Thyroid gland (tissue), 4 donors: Measurements from ENCODE around the gene PPP2R2C. TPM values are rescaled to one million over a fixed set of nuclear protein-coding genes. Genes with fewer than 3 reads are reported as not detected.

Experiments used
- DNase-seq, 2 donors: peaks; one replicate each; pipeline ENCODE4 v3.0.0-alpha.2; 2019
- H3K27ac ChIP-seq, 3 donors: fragments of 200-600 bp; sonication (generic); 1 replicate in 2 of 3; 2 replicates in 1 of 3; pipeline ENCODE4 v1.5.1; 2016 to 2019; ENCODE audit warnings: mild to moderate bottlenecking in 1 of 3, moderate library complexity in 1 of 3
- H3K27me3 ChIP-seq: fragments of 200-600 bp; sonication (generic); one replicate; pipeline ENCODE4 v1.5.1; 2019
- H3K36me3 ChIP-seq, 2 donors: fragments of 200-600 bp; sonication (generic); one replicate each; pipeline ENCODE4 v1.5.1; 2016 to 2019
- H3K4me1 ChIP-seq, 2 donors: fragments of 200-600 bp; sonication (generic); one replicate each; pipeline ENCODE4 v1.5.1; 2017 to 2019
- H3K4me3 ChIP-seq, 3 donors: fragments of 200-600 bp; sonication (generic); replicated peaks in 1 of 3; 1 replicate in 2 of 3; 2 replicates in 1 of 3; pipeline ENCODE4 v1.5.1; 2016; ENCODE audit warnings: mild to moderate bottlenecking in 1 of 3
- H3K9me3 ChIP-seq: fragments of 200-600 bp; sonication (generic); one replicate; pipeline ENCODE4 v1.5.1; 2017
- CTCF ChIP-seq, 6 experiments: fragments of 200-600 bp in 3 of 6; fragments of 450-650 bp in 3 of 6; sonication (generic) in 3 of 6; IDR thresholded peaks; one replicate each; pipeline ENCODE4 v1.5.1; 2016 to 2019; ENCODE audit warnings: antibody characterized with exemption in 6 of 6, mild to moderate bottlenecking in 2 of 6, inconsistent platforms in 1 of 6, moderate library complexity in 1 of 6
- POLR2A ChIP-seq, 2 donors: fragments of 450-650 bp; IDR thresholded peaks; one replicate each; pipeline ENCODE4 v1.6.1; 2017; ENCODE audit warnings: antibody characterized with exemption in 2 of 2, mild to moderate bottlenecking in 2 of 2, moderate library complexity in 1 of 2
- WGBS, 2 donors: methylation state at CpG; one replicate each; pipeline ENCODE4 v1.1.5; 2017; 5-methylcytosine and 5-hydroxymethylcytosine counted together
- intact Hi-C: fragments of 100-400 bp; cut with DNase I; formaldehyde crosslinking; loops from one replicate; pipeline ENCODE4 v1.15.1; 2023
- total RNA-seq, 4 donors: library from RNA; depleted of rRNA; stranded (reverse); fragments of >200 nt; gene quantifications; one replicate each; pipeline ENCODE4 v1.2.3, GENCODE V29; 2016

Gene PPP2R2C
- total RNA-seq, 4 donors from 2014 or later: 0.15 to 1.5 (median 0.33) TPM; not detected in 1

- no peak for DNase-seq
- intact Hi-C loops: no loop called here
- TF ChIP-seq POLR2A (IDR thresholded peaks at IDR 0.05): no peak
- no peak for TF ChIP-seq CTCF (IDR thresholded peaks at IDR 0.05)
- whole genome bisulfite sequencing, 2 donors: 28 to 33% methylated on average over 11 to 13 of the region's 16 CpGs
- H3K4me1 ChIP-seq: no peaks in the 10 kb centered on the region
- H3K36me3 ChIP-seq: no peaks in the 10 kb centered on the region
- no peaks in the 10 kb centered on the region for H3K9me3 ChIP-seq
- no peak overlapping the region for H3K27ac ChIP-seq
- H3K4me3 ChIP-seq: no peak overlapping the region
- no peaks in the 10 kb centered on the region for H3K27me3 ChIP-seq
Observed at GRCh38 chr4:6416518-6417286, 55.7 kb downstream of the PPP2R2C start.

DNA sequence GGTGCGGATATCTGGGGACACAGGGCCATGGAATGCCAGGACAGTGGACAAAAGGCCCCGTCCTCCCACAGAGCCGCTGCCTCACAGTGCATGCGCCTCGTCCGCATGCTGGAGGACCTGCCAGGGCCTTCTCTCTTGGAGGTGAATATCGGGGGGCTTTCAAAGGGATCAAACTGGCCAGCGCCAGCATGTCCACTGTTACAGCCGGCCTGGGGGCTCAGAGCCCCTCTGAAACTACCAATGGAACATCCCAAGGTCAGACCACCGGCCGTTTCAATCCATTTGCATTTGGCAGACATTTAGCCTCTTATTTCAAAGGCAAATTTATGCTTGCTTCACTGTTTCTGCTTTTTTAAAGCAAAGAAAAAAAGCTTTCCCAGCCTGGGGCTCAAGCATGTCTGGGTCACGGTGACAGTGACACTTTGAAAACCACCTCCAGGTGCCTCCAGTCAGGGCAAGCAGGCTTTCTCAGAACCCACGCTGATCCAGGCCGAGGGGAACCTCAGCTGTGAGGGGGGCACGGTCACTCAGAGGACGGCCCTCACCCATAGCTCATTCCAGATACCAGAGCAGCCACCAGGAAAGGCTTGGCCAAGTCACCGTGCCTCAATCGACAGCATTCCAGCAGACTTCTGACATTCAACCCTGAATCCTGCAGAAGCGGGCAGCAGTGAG, 57.2 kb downstream of the PPP2R2C start:
- intact Hi-C loops: no loop called here
- no peak overlapping the region for H3K4me3 ChIP-seq
- no peaks in the 10 kb centered on the region for H3K4me1 ChIP-seq
- H3K9me3 ChIP-seq: no peaks in the 10 kb centered on the region
- TF ChIP-seq CTCF (IDR thresholded peaks at IDR 0.05) (no peak), POLR2A (IDR thresholded peaks at IDR 0.05) (no peak)
- no peaks in the 10 kb centered on the region for H3K27me3 ChIP-seq
- DNase-seq: no peak
- no peak overlapping the region for H3K27ac ChIP-seq
- no peaks in the 10 kb centered on the region for H3K36me3 ChIP-seq
- WGBS, 2 donors: 51 to 57% methylated on average over 17 to 19 of the region's 19 CpGs

DNA sequence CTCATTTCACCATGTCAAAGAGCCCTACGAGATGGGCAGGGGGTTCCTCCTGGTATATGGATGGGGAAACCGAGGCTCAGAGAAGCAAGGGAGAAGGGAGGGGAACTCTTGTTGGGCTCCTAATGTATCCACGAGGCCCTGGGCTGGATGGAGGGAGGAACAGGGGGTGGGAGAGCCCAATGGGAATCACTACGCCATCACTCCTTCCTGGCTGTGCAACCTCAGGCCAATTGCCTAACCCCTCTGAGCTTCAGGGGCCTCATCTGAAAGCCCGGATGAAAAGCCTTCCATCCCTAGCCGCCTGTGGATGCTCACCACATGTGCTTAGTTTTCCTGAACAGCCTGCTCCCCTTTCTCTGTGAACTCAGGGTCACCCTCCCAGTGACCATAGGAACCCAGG, 57.8 kb downstream of the PPP2R2C start:
- DNase-seq: no peak
- TF ChIP-seq POLR2A (IDR thresholded peaks at IDR 0.05) (no peak), CTCF (IDR thresholded peaks at IDR 0.05) (no peak)
- Histone ChIP-seq H3K36me3 (no peaks in the 10 kb centered on the region), H3K4me1 (no peaks in the 10 kb centered on the region), H3K27ac (no peak overlapping the region), H3K4me3 (no peak overlapping the region), H3K9me3 (no peaks in the 10 kb centered on the region), H3K27me3 (no peaks in the 10 kb centered on the region)
- intact Hi-C loops: no loop called here
- 72 to 74% methylated on average over 6 of the region's 6 CpGs for WGBS, 2 donors

- 80 to 83% methylated on average over 6 of the region's 6 CpGs for WGBS, 2 donors
- Histone ChIP-seq H3K27me3 (no peaks in the 10 kb centered on the region), H3K36me3 (no peaks in the 10 kb centered on the region), H3K9me3 (no peaks in the 10 kb centered on the region), H3K4me1 (no peaks in the 10 kb centered on the region), H3K4me3 (no peak overlapping the region), H3K27ac (no peak overlapping the region)
- TF ChIP-seq CTCF (IDR thresholded peaks at IDR 0.05): no peak
- no peak for TF ChIP-seq POLR2A (IDR thresholded peaks at IDR 0.05)
- intact Hi-C loops: no loop called here
- DNase-seq: no peak
Observed at GRCh38 chr4:6410664-6411063, 61.8 kb downstream of the PPP2R2C start.

- no peak for TF ChIP-seq POLR2A (IDR thresholded peaks at IDR 0.05)
- no peak for TF ChIP-seq CTCF (IDR thresholded peaks at IDR 0.05)
- intact Hi-C loops: no loop called here
- 47 to 50% methylated on average over 6 to 11 of the region's 11 CpGs for WGBS, 2 donors
- no peak overlapping the region for H3K4me3 ChIP-seq
- H3K27me3 ChIP-seq: no peaks in the 10 kb centered on the region
- no peaks in the 10 kb centered on the region for H3K4me1 ChIP-seq
- DNase-seq: no peak
- H3K9me3 ChIP-seq: no peaks in the 10 kb centered on the region
- no peaks in the 10 kb centered on the region for H3K36me3 ChIP-seq
- H3K27ac ChIP-seq: no peak overlapping the region
Observed at GRCh38 chr4:6410068-6410467, 62.3 kb downstream of the PPP2R2C start.
